ENCODE measurements around the gene HDAC4. TPM values are rescaled to one million over a fixed set of nuclear protein-coding genes. Genes with fewer than 3 reads are reported as not detected.

Gene HDAC4
- total RNA-seq, 1 experiment from 2014 or later, result 44.4 TPM

GRCh38 chr2:239238839-239239606 lies 161.8 kb downstream of the HDAC4 start (continued):
- TF ChIP-seq HMGA2 (CRISPR knock-in tag; IDR thresholded peaks at IDR 0.05) (no peak), ESRRA (CRISPR knock-in tag; IDR thresholded peaks at IDR 0.05; ENCODE audit: borderline replicate concordance) (no peak), FOXK1 (CRISPR knock-in tag; IDR thresholded peaks at IDR 0.05) (no peak), CREB1 (CRISPR knock-in tag; IDR thresholded peaks at IDR 0.05) (no peak), ZMAT4 (CRISPR knock-in tag; IDR thresholded peaks at IDR 0.05) (no peak), FOXJ3 (CRISPR knock-in tag; IDR thresholded peaks at IDR 0.05; ENCODE audit: borderline replicate concordance) (no peak), SOX15 (CRISPR knock-in tag; IDR thresholded peaks at IDR 0.05) (no peak), E2F5 (CRISPR knock-in tag; IDR thresholded peaks at IDR 0.05) (no peak), NR1H2 (CRISPR knock-in tag; IDR thresholded peaks at IDR 0.05) (no peak), ZNF138 (CRISPR knock-in tag; conservative IDR thresholded peaks at IDR 0.05) (no peak)
- TF ChIP-seq, protein P1, sequence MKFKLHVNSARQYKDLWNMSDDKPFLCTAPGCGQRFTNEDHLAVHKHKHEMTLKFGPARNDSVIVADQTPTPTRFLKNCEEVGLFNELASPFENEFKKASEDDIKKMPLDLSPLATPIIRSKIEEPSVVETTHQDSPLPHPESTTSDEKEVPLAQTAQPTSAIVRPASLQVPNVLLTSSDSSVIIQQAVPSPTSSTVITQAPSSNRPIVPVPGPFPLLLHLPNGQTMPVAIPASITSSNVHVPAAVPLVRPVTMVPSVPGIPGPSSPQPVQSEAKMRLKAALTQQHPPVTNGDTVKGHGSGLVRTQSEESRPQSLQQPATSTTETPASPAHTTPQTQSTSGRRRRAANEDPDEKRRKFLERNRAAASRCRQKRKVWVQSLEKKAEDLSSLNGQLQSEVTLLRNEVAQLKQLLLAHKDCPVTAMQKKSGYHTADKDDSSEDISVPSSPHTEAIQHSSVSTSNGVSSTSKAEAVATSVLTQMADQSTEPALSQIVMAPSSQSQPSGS (CRISPR knock-in tag; IDR thresholded peaks at IDR 0.05; ENCODE audit: borderline replicate concordance, low read depth), result no peak

DNA sequence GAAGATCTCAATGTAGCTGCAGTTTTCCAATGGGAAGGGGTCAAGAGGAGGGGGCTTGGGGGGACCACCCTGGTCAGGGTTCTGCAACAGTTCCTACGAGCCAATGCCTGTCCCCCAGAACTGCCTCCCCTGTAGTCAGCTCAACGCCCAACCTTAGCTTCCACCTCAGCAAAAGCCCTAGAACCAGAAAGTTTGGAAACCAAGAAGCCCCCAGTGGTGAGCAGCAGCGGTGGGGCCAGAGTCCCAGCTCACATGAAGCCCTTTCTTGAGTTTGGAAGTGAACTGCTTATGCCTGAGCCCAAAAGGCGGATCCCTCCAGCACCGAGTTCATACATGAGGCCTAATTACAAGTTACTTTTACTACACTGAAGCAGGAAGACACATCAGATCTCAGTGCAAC lies 162.4 kb downstream of the HDAC4 start:
- H3K27me3 Mint-ChIP-seq (ENCODE audit: low read depth), result no peaks in the 10 kb centered on the region
- no peak overlapping the region for H3K4me3 Mint-ChIP-seq
- no peak for ATAC-seq
- H3K36me3 Mint-ChIP-seq, result no peaks in the 10 kb centered on the region
- ChIA-PET POLR2A (no interaction called here), CTCF (no interaction called here)
- peaks cover 11% of the 10 kb centered on the region; the same call in 1 of the 2 replicates for H3K4me1 Mint-ChIP-seq
- H3K9me3 Mint-ChIP-seq, result no peaks in the 10 kb centered on the region
- DNase-seq (ENCODE audit: low spot score), result no peak
- H3K27ac Mint-ChIP-seq, result no peak overlapping the region
- no peak for TF ChIP-seq ATF3 (CRISPR knock-in tag; conservative IDR thresholded peaks at IDR 0.05)
- TF ChIP-seq ZMAT4 (CRISPR knock-in tag; IDR thresholded peaks at IDR 0.05), result no peak
- no peak for TF ChIP-seq PRDM15 (CRISPR knock-in tag; IDR thresholded peaks at IDR 0.05)
- TF ChIP-seq, protein P1 (CRISPR knock-in tag; IDR thresholded peaks at IDR 0.05; ENCODE audit: borderline replicate concordance, low read depth), result no peak
- TF ChIP-seq MXD4 (CRISPR knock-in tag; IDR thresholded peaks at IDR 0.05; ENCODE audit: borderline replicate concordance), result no peak
- TF ChIP-seq CREB1 (CRISPR knock-in tag; IDR thresholded peaks at IDR 0.05), result no peak
- no peak for TF ChIP-seq JAZF1 (CRISPR knock-in tag; IDR thresholded peaks at IDR 0.05)
- no peak for TF ChIP-seq SOX15 (CRISPR knock-in tag; IDR thresholded peaks at IDR 0.05)
- no peak for TF ChIP-seq NR1H2 (CRISPR knock-in tag; IDR thresholded peaks at IDR 0.05)
- TF ChIP-seq, protein P2, sequence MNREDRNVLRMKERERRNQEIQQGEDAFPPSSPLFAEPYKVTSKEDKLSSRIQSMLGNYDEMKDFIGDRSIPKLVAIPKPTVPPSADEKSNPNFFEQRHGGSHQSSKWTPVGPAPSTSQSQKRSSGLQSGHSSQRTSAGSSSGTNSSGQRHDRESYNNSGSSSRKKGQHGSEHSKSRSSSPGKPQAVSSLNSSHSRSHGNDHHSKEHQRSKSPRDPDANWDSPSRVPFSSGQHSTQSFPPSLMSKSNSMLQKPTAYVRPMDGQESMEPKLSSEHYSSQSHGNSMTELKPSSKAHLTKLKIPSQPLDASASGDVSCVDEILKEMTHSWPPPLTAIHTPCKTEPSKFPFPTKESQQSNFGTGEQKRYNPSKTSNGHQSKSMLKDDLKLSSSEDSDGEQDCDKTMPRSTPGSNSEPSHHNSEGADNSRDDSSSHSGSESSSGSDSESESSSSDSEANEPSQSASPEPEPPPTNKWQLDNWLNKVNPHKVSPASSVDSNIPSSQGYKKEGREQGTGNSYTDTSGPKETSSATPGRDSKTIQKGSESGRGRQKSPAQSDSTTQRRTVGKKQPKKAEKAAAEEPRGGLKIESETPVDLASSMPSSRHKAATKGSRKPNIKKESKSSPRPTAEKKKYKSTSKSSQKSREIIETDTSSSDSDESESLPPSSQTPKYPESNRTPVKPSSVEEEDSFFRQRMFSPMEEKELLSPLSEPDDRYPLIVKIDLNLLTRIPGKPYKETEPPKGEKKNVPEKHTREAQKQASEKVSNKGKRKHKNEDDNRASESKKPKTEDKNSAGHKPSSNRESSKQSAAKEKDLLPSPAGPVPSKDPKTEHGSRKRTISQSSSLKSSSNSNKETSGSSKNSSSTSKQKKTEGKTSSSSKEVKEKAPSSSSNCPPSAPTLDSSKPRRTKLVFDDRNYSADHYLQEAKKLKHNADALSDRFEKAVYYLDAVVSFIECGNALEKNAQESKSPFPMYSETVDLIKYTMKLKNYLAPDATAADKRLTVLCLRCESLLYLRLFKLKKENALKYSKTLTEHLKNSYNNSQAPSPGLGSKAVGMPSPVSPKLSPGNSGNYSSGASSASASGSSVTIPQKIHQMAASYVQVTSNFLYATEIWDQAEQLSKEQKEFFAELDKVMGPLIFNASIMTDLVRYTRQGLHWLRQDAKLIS (CRISPR knock-in tag; IDR thresholded peaks at IDR 0.05; ENCODE audit: borderline replicate concordance), result no peak
- TF ChIP-seq, protein P3, sequence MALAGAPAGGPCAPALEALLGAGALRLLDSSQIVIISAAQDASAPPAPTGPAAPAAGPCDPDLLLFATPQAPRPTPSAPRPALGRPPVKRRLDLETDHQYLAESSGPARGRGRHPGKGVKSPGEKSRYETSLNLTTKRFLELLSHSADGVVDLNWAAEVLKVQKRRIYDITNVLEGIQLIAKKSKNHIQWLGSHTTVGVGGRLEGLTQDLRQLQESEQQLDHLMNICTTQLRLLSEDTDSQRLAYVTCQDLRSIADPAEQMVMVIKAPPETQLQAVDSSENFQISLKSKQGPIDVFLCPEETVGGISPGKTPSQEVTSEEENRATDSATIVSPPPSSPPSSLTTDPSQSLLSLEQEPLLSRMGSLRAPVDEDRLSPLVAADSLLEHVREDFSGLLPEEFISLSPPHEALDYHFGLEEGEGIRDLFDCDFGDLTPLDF (CRISPR knock-in tag; IDR thresholded peaks at IDR 0.05), result no peak
- TF ChIP-seq, protein P4, sequence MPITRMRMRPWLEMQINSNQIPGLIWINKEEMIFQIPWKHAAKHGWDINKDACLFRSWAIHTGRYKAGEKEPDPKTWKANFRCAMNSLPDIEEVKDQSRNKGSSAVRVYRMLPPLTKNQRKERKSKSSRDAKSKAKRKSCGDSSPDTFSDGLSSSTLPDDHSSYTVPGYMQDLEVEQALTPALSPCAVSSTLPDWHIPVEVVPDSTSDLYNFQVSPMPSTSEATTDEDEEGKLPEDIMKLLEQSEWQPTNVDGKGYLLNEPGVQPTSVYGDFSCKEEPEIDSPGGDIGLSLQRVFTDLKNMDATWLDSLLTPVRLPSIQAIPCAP (CRISPR knock-in tag; IDR thresholded peaks at IDR 0.05), result no peak

Data from WTC11 (cell line).